Measurements from ENCODE around the gene HLCS. TPM values are rescaled to one million over a fixed set of nuclear protein-coding genes. Genes with fewer than 3 reads are reported as not detected.

HLCS gene
- total RNA-seq, 1 donor from 2014 or later, result 15.5 TPM

DNA sequence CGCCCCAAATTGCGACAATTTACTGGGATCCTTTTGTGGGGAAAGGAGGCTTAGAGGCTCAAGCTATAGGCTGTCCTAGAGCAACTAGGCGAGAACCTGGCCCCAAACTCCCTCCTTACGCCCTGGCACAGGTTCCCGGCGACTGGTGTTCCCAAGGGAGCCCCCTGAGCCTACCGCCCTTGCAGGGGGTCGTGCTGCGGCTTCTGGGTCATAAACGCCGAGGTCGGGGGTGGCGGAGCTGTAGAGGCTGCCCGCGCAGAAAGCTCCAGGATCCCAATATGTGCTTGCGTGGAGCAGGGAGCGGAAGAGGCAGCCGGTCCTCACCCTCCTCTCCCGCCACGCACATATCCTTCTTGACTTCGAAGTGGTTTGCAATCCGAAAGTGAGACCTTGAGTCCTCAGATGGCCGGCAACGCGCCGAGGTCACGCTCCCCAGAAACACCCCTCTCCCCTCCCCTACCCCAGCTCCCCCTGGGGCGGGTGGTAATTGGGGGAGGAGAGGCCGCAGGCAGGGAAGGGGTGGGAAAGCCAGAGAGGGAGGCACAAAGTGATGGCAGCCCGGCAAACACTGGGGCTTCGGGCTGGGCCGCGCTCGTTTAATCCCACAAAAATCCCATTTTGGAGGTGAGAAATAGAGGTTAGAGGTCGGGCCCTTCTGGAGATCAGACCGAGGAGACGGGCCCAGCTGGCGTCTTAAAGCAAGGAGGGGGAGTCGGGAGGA, 261.4 kb downstream of the HLCS start:
- DNase-seq (ENCODE audit: low spot score), result no peak

DNA sequence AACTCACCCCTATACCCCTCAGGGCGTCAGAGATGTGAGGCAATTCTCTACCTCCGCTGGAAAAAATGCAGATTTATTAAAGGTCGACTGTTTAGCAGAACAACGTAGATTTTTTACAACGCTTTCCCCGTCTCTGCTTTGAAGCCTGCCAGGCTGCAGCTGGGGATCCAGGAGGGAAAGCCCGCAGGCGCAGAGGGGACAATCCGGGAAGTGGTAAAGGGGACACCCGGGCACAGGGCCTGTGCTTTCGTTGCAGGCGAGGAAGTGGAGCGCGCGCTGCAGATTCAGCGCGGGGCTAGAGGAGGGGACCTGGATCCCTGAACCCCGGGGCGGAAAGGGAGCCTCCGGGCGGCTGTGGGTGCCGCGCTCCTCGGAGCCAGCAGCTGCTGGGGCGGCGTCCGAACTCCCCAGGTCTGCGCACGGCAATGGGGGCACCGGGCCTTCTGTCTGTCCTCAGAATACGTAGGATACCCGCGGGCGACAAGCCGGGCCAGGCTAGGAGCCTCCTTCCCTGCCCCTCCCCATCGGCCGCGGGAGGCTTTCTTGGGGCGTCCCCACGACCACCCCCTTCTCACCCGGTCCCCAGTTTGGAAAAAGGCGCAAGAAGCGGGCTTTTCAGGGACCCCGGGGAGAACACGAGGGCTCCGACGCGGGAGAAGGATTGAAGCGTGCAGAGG, 262.1 kb downstream of the HLCS start:
- DNase-seq (ENCODE audit: low spot score), result no peak

DNA sequence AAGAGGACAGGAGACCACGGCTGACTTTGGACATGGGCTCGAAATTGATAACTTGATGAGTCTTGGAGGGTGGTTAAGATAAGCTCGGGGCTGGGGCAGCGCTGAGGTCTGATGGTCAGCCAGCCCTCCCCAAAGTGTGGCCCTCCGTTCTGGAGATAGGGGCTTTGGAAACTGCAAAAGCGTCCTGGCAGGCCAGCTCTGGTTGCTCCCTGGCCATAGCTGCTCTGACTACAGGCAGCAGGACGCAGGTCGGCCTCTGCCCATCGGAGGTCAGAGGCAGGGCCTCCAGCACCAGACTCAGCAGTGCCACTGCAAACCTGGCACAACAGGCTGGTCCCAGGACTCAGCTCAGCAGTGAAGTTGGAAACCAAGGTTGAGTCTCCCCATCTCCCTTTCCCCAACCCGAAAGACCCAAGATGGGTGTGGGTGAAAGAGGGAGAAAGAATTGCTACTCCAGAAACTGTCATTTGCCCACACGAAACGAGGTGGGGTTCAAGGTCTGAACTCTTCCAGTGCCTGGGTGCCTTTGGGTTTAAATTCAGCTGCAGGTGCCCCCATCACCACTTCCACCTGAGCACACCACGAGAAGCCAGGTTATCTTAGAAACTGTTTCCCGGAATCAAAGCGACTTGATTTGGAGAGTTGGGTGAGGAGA, 262.7 kb downstream of the HLCS start:
- no peak for DNase-seq (ENCODE audit: low spot score)

DNA sequence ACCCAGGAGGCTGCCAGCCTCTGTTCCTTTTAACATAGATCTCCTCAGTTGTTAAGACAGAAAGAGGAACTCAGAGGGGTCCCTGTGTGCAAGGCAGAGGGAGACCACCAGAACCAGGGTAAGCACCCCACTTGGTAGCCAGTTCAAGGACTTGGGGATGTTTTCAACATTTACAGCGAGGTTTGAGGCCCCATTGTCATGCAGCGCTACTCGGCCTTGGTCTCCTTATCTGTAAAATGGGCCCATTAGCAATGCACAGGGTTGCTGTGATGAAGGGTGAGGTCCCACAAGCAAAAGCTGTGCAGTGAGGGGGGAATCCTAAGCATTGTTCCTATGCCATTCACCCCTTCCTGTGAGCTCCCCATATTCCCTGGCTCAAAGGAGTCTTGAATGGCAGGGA, 263.3 kb downstream of the HLCS start:
- no peak for DNase-seq (ENCODE audit: low spot score)

DNA sequence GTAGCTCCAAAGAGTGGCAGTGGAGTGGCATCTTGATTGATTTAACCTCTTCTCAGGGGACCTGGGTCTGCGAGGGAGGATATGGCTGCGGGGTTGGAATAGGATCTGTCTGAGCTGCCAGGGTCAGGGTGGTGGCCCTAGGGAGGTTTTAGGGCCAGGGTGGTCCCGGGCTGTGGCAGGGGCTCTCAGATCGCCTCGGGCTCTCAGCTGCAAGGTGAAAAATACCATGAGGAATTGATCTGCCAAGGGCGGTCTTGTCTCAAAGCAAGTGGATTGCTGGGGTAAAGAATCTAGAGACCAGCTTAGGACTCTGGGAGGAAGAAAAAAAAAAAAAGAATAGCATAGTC, 263.9 kb downstream of the HLCS start:
- no peak for DNase-seq (ENCODE audit: low spot score)

DNA sequence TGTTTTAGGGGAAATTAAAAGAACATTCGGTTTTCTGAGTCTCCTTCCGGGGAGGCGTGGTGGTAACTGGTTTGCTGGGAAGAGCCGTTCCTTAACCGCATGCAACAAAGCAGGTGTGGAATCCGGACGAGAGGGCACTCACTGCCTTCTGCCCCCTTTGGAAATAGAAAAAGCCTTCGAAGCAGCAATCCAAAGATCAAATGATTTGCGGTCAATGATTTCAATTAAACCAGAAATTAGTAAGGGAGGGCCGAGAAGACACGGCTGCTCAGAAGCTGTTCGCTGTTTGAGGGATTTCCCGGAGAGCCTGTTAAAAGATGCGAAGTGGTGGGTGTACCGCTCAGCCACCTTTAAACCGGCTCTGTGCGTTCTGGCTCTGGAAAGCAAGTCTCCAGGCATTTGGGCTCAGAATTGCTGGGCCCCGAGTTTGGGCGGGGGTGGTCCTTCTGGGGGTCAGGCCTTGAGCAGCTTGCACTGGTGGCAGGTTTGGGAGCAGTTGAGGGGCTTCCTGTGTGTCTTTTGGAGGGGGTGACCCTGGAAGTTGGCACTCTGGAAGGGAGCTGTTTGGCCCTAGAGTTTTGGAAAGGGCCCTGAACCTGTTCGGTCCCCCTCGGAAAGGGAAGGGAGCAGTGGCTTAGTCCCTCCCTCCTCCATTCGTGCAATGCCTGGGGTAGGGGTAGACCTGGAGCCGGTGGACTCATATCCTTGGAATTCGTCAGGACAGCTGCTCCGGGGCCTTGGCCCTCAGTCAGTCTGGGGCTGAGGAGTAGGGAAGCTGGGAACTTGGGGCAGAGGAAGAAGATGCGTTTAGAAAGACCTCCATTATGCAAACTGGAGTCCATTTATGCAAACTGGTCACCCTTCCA, 264.5 kb downstream of the HLCS start:
- DNase-seq (ENCODE audit: low spot score), result no peak

DNA sequence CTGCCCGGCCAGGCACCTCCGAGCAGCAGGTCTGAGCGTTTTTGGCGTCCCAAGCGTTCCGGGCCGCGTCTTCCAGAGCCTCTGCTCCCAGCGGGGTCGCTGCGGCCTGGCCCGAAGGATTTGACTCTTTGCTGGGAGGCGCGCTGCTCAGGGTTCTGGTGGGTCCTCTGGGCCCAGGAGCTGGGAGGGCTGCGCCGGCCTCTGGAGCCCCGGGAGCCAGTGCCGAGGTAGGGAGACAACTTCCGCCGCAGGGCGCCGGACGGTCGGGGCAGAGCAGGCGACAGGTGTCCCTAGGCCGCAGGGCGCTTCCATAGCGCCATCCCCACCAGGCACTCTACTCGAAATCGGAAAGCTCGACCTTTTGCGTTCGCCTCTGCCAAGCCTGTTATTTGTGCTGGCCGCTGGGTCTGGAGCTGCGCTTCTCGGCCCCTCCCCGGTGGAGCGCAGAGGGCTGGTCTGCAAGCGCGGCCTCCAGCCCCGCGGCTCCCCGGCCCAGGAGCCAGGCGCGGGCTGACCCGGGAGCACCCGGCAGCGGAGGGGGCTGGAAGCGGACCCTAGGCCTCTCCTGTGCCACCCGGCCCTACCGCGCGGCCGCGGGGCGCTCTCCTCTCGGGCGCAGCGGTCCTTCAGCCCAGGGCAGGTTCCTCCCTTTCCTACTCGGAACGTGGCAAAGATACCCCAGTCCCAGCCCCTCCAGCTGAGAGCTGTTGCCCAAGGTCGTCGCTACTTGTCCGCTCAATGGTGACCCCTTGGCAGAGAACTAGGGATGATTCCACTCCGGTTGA, 265.3 kb downstream of the HLCS start:
- no peak for DNase-seq (ENCODE audit: low spot score)

Other genes starting within 250 kb of the HLCS start
- gene RIPPLY3, start 40.0 kb upstream of the HLCS start, total RNA-seq, result 0.20 TPM
- 28.3 TPM for gene PIGP, start 106.4 kb upstream of the HLCS start, total RNA-seq
- gene TTC3, start 106.6 kb upstream of the HLCS start, total RNA-seq, result 103 TPM